GM12891 (cell line): ENCODE results near the gene TCP11L2.

ENCODE experiments used
- POLR2A ChIP-seq: IDR thresholded peaks from 2 replicates; pipeline ENCODE4 v1.6.1; 2011; ENCODE audit warnings: low read depth, low read length, control low read depth
- POLR2AphosphoS5 ChIP-seq: IDR thresholded peaks from 2 replicates; pipeline ENCODE4 v1.6.1; 2011; ENCODE audit warnings: low read depth, low read length, control low read depth
- TAF1 ChIP-seq: IDR thresholded peaks from 2 replicates; pipeline ENCODE4 v1.6.1; 2011; ENCODE audit warnings: low read depth, low read length, control low read depth

GRCh38 chr12:106292339-106292738, 10.2 kb upstream of the TCP11L2 start:
- no peak for TF ChIP-seq POLR2AphosphoS5
- no peak for TF ChIP-seq POLR2A
- no peak for TF ChIP-seq TAF1
